ENCODE measurements around the gene GBX1.

GRCh38 chr7:151121380-151122170 is 45.9 kb downstream of the GBX1 start:
- TF ChIP-seq POLR2A (IDR thresholded peaks at IDR 0.05; ENCODE audit: extremely low read depth, insufficient read length) = no peak
- no peak for TF ChIP-seq CTCF (IDR thresholded peaks at IDR 0.05; ENCODE audit: low read depth, low read length)
